ENCODE results near the gene FAM76A. TPM values are rescaled to one million over a fixed set of nuclear protein-coding genes. Genes with fewer than 3 reads are reported as not detected.

Gene FAM76A
- total RNA-seq, 3 donors from 2014 or later: 10.3 to 13.0 (median 11.0) TPM

- DNase-seq (no peak), ATAC-seq (no peak)
- Mint-ChIP-seq H3K27me3 (ENCODE audit: low read depth) (peaks cover 13% of the 10 kb centered on the region), H3K4me1 (ENCODE audit: low read depth) (no peaks in the 10 kb centered on the region), H3K4me3 (no peak overlapping the region), H3K36me3 (ENCODE audit: insufficient read depth) (no peaks in the 10 kb centered on the region), H3K9me3 (peaks cover 3% of the 10 kb centered on the region)
Measured at GRCh38 chr1:27710574-27710973, 15.2 kb upstream of the FAM76A start.

- H3K4me3 Mint-ChIP-seq: no peak overlapping the region
- H3K4me1 Mint-ChIP-seq (ENCODE audit: low read depth): no peaks in the 10 kb centered on the region
- H3K36me3 Mint-ChIP-seq (ENCODE audit: insufficient read depth): no peaks in the 10 kb centered on the region
- peaks cover 15% of the 10 kb centered on the region for H3K9me3 Mint-ChIP-seq
- no peak for DNase-seq
- peaks cover 20% of the 10 kb centered on the region for H3K27me3 Mint-ChIP-seq (ENCODE audit: low read depth)
- no peak for ATAC-seq
Measured at GRCh38 chr1:27713139-27713725, 12.5 kb upstream of the FAM76A start.

GRCh38 chr1:27713869-27714513, 11.8 kb upstream of the FAM76A start:
- DNase-seq (no peak), ATAC-seq (no peak)
- no peak overlapping the region for H3K4me3 Mint-ChIP-seq
- no peaks in the 10 kb centered on the region for H3K4me1 Mint-ChIP-seq (ENCODE audit: low read depth)
- H3K36me3 Mint-ChIP-seq (ENCODE audit: insufficient read depth): no peaks in the 10 kb centered on the region
- H3K9me3 Mint-ChIP-seq: peaks cover 13% of the 10 kb centered on the region
- H3K27me3 Mint-ChIP-seq (ENCODE audit: low read depth): peaks cover 20% of the 10 kb centered on the region

- no peak for ATAC-seq
- H3K27me3 Mint-ChIP-seq (ENCODE audit: low read depth): peaks cover 20% of the 10 kb centered on the region
Measured at GRCh38 chr1:27716262-27716895, 9.4 kb upstream of the FAM76A start.

GRCh38 chr1:27719286-27720251, 6.2 kb upstream of the FAM76A start:
- H3K27me3 Mint-ChIP-seq (ENCODE audit: low read depth): peaks cover 17% of the 10 kb centered on the region
- no peak for ATAC-seq
- peaks cover under 1% of the 10 kb centered on the region for H3K4me1 Mint-ChIP-seq (ENCODE audit: low read depth)
- no peak for DNase-seq
- H3K9me3 Mint-ChIP-seq: peaks cover 13% of the 10 kb centered on the region
- no peak overlapping the region for H3K4me3 Mint-ChIP-seq
- H3K36me3 Mint-ChIP-seq (ENCODE audit: insufficient read depth): no peaks in the 10 kb centered on the region

More at GRCh38 chr1:27716262-27716895, 9.4 kb upstream of the FAM76A start:
- H3K36me3 Mint-ChIP-seq (ENCODE audit: insufficient read depth): no peaks in the 10 kb centered on the region
- no peak overlapping the region for H3K4me3 Mint-ChIP-seq
- no peaks in the 10 kb centered on the region for H3K4me1 Mint-ChIP-seq (ENCODE audit: low read depth)
- no peak for DNase-seq
- H3K9me3 Mint-ChIP-seq: peaks cover 13% of the 10 kb centered on the region

GRCh38 chr1:27724961-27725373, 794 bp upstream of the FAM76A start:
- peak; percentile 5 for DNase-seq
- Mint-ChIP-seq H3K9me3 (no peaks in the 10 kb centered on the region), H3K27me3 (ENCODE audit: low read depth) (no peaks in the 10 kb centered on the region)

GRCh38 chr1:27726173-27727044, 648 bp downstream of the FAM76A start:
- Mint-ChIP-seq H3K36me3 (ENCODE audit: insufficient read depth) (peaks cover 10% of the 10 kb centered on the region), H3K4me3 (peak overlapping the region; percentile 85), H3K9me3 (no peaks in the 10 kb centered on the region), H3K4me1 (ENCODE audit: low read depth) (peaks cover 16% of the 10 kb centered on the region), H3K27me3 (ENCODE audit: low read depth) (no peaks in the 10 kb centered on the region)
- ATAC-seq (peak; percentile 11 to 19), DNase-seq (peak; percentile 18)

More at GRCh38 chr1:27724961-27725373, 794 bp upstream of the FAM76A start:
- Mint-ChIP-seq H3K4me1 (ENCODE audit: low read depth) (peaks cover 16% of the 10 kb centered on the region), H3K4me3 (peak overlapping the region; percentile 80), H3K36me3 (ENCODE audit: insufficient read depth) (peaks cover 6% of the 10 kb centered on the region)
- ATAC-seq: no peak

GRCh38 chr1:27727126-27727525, 1.4 kb downstream of the FAM76A start:
- no peak overlapping the region for H3K4me3 Mint-ChIP-seq

GRCh38 chr1:27736252-27736651, 10.5 kb downstream of the FAM76A start:
- ATAC-seq (no peak), DNase-seq (no peak)
- H3K27me3 Mint-ChIP-seq (ENCODE audit: low read depth): no peaks in the 10 kb centered on the region
- no peak overlapping the region for H3K4me3 Mint-ChIP-seq
- no peaks in the 10 kb centered on the region for H3K9me3 Mint-ChIP-seq
- H3K4me1 Mint-ChIP-seq (ENCODE audit: low read depth): no peaks in the 10 kb centered on the region
- H3K36me3 Mint-ChIP-seq (ENCODE audit: insufficient read depth): peaks cover 22% of the 10 kb centered on the region

More at GRCh38 chr1:27727126-27727525, 1.4 kb downstream of the FAM76A start:
- Mint-ChIP-seq H3K27me3 (ENCODE audit: low read depth) (no peaks in the 10 kb centered on the region), H3K36me3 (ENCODE audit: insufficient read depth) (peaks cover 10% of the 10 kb centered on the region), H3K9me3 (no peaks in the 10 kb centered on the region), H3K4me1 (ENCODE audit: low read depth) (peaks cover 16% of the 10 kb centered on the region)
- DNase-seq (no peak), ATAC-seq (no peak)

- no peak for DNase-seq
- Mint-ChIP-seq H3K9me3 (no peaks in the 10 kb centered on the region), H3K36me3 (ENCODE audit: insufficient read depth) (peaks cover 30% of the 10 kb centered on the region), H3K4me3 (no peak overlapping the region), H3K4me1 (ENCODE audit: low read depth) (no peaks in the 10 kb centered on the region), H3K27me3 (ENCODE audit: low read depth) (no peaks in the 10 kb centered on the region)
- no peak for ATAC-seq
Measured at GRCh38 chr1:27741121-27741520, 15.4 kb downstream of the FAM76A start.

GRCh38 chr1:27744556-27744955, 18.8 kb downstream of the FAM76A start:
- Mint-ChIP-seq H3K27me3 (ENCODE audit: low read depth) (no peaks in the 10 kb centered on the region), H3K9me3 (no peaks in the 10 kb centered on the region), H3K4me1 (ENCODE audit: low read depth) (no peaks in the 10 kb centered on the region)

GRCh38 chr1:27745466-27745865, 19.7 kb downstream of the FAM76A start:
- Mint-ChIP-seq H3K9me3 (no peaks in the 10 kb centered on the region), H3K4me1 (ENCODE audit: low read depth) (no peaks in the 10 kb centered on the region), H3K4me3 (no peak overlapping the region), H3K27me3 (ENCODE audit: low read depth) (no peaks in the 10 kb centered on the region), H3K36me3 (ENCODE audit: insufficient read depth) (peaks cover 35% of the 10 kb centered on the region)
- ATAC-seq (no peak), DNase-seq (no peak)

More at GRCh38 chr1:27744556-27744955, 18.8 kb downstream of the FAM76A start:
- H3K36me3 Mint-ChIP-seq (ENCODE audit: insufficient read depth): peaks cover 32% of the 10 kb centered on the region
- ATAC-seq: no peak
- H3K4me3 Mint-ChIP-seq: no peak overlapping the region
- DNase-seq: no peak

- Mint-ChIP-seq H3K9me3 (no peaks in the 10 kb centered on the region), H3K27me3 (ENCODE audit: low read depth) (no peaks in the 10 kb centered on the region), H3K4me1 (ENCODE audit: low read depth) (no peaks in the 10 kb centered on the region), H3K36me3 (ENCODE audit: insufficient read depth) (peaks cover 30% of the 10 kb centered on the region), H3K4me3 (no peak overlapping the region)
- ATAC-seq (no peak), DNase-seq (no peak)
Measured at GRCh38 chr1:27752360-27752759, 26.6 kb downstream of the FAM76A start.

All from activated T-cell treated with anti-CD3 and anti-CD28 coated beads, Interleukin-2, amount 50 U/mL, for 4 hours (primary cell).